GM21360 (cell line): Measurements from ENCODE around the gene SH3TC1.

Experiments
- ATAC-seq: cut with Tn5 transposase; IDR thresholded peaks from one replicate; pipeline ENCODE4 v1.9.1; 2021; ENCODE audit warnings: mild to moderate bottlenecking, moderate library complexity; ENCODE audit not compliant: unreplicated experiment

The SH3TC1 gene

GRCh38 chr4:8240211-8241041, 41.3 kb downstream of the SH3TC1 start:
- no peak for ATAC-seq

DNA sequence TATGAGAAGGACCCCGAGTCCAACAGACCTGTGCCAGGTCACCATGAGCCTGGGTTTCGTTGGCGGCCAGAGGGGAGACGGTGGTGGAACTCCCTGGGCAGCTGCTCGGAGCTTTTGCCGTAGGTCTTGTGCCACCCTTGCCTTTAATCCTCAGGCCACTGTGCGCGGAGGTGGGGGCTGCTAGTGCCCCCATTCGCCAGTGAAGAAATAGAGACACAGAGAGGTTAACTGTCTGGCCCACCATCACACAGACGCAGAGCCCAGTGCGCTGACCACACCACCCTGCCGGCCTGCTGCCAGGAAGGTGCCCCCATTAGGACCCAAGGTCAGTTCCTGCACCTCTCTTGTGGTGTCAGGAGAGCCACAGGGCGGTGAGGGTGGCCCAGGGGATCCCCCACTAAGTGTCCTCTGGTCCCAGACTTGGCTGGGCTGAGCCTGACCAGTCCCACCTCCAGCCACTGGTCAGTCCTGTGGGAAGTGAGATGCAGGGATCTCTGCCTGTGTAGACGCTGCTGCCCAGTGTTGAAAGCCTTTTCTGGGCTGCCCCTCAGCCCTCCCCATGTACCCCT, 42.2 kb downstream of the SH3TC1 start:
- no peak for ATAC-seq

- peak; percentile 65 for ATAC-seq
Measured at GRCh38 chr4:8241895-8242696, 43.0 kb downstream of the SH3TC1 start.

DNA sequence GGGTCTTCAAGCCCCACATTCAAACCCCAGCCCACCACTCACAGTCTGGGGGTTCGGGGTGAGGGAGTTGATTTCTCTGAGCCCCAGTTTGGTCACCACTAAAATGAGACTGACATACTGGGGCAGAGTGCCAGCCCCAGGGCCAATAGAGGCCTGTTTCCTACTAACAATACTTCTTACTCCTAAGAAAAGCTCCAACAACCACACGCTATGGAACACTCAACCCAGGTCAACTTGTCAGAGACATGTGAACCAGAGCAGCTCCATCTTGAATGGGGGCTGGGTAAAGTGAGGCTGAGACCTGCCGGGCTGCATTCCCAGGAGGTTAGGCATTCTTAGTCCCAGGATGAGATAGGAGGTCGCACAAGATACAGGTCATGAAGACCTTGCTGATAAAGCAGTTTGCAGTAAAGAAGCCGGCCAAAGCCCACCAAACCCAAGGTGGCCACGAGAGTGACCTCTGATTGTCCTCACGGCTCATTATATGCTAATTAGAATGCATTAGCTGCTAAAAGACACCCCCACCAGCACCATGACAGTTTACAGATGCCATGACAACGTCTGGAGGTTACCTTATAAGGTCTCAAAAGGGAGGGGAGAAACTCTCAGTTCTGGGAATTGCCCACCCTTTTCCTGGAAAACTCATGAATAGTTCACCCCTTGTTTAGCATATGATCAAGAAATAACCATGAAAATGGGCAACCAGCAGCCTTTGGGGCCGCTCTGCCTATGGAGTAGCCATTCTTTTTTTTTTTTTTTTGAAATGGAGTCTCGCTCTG, 43.9 kb downstream of the SH3TC1 start:
- no peak for ATAC-seq

DNA sequence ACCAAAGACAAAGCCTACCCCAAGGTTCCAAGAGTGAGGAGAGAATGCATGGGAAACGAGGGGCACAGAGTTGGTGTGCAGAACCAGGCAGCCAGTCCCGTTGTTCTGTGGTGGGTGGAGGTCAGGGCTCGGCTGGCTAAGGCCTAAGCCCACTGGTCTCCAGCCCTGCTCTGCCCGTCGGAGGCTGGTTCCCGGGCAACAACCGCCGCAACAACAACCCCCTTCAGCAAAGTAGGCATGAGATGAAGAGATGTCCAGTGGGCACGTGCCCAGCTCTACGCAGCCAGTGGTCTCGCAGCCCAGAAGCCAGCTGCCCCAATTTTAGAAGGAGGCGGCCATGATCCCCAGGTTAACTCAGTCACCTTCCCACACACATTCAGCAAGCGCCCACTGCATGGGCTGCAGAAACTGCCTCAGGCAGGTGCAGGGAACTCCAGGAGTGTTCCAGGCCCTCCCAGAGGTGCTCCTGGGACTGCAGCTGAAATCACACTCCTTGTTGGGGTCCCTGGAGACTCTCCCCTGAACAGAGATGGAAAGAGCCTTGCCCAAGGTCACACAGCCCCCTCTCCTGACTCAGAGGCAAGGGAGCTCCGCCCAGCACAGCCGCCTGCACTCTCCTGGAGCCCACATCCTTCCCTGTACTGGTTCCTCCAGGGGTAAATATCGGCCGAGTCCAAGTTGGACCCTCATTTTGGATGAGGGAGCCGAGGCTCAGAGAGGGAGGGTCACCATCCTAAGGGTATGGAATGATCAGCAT, 45.1 kb downstream of the SH3TC1 start:
- no peak for ATAC-seq

GRCh38 chr4:8244931-8245460, 45.9 kb downstream of the SH3TC1 start:
- no peak for ATAC-seq

- no peak for ATAC-seq
Measured at GRCh38 chr4:8245884-8246833, 47.1 kb downstream of the SH3TC1 start.

- ATAC-seq: no peak
Measured at GRCh38 chr4:8247047-8247930, 48.2 kb downstream of the SH3TC1 start.

DNA sequence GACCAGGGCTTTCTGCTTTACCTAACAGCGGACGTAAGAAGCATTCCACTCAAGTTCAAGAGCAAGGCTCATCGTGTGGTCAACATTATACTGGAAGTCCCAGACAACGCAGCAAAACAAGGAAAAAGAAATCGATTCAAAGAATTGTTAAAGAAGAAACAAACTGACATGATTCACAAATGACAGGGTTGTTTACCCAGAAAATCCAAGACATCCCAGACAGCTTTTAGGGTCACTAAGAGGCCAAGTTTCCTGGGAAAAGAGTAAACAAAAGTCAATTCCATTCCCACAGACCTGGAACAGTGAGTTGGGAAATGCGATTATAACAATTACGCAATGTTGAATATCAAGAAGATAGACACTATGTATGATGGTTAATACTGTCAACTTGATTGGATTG, 49.0 kb downstream of the SH3TC1 start:
- no peak for ATAC-seq

DNA sequence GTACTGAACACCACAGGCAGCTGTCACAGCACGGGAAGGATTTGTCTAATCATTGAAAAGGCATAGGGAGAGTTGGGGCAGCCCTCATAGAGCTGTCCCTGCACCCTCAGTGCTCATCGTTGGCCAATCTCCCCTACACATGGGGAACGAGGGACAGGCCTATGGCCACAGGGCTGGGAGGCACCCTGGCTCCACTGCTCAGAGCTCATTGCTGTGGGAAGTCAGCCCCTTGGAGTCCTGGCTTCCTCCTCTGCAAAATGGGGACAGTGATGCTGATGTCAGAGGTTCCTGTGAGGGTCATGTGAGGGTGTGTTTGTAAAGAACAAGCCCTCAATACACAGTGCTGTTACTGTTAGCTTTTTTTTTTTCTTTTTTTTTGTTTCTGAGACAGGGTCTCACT, 51.1 kb downstream of the SH3TC1 start:
- ATAC-seq: no peak

GRCh38 chr4:8250637-8251036, 51.5 kb downstream of the SH3TC1 start:
- ATAC-seq: no peak

DNA sequence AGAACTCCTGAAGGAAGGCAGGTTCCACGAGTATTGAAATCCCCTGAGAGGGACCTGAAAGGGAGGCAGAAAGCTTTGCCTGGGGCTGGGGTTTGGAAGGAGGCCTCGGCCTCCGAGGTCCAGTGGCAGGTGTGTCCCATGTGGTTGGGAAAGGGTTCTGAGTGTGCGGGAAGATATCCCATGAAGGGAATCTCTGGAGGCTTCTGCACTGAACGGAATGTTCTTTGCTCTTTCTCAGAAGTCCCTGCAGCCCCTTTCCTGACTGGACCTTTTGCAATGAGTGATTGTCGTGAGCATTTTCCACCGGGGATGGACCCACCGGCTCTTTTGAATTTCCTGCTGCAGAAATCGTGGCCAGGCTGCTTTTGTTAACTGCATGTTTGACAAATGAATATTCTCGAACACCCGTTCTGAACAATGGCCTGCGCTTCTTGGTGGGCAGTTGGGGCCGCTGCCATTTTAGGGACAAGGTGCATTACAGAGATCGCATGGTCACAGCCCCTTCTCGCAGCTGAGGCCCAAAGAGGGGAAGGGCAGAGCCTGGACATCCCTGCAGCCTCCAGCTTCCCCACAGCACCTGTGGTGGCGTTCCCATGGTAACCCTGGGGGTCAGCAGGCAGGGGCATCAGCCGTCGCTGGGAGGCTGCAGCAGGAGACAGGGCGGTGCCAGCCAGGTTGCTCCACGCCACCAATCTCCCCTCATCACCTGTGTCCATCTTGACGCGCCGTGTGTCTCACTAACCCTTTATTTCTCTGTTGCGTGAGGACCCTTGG, 52.2 kb downstream of the SH3TC1 start:
- ATAC-seq: no peak

DNA sequence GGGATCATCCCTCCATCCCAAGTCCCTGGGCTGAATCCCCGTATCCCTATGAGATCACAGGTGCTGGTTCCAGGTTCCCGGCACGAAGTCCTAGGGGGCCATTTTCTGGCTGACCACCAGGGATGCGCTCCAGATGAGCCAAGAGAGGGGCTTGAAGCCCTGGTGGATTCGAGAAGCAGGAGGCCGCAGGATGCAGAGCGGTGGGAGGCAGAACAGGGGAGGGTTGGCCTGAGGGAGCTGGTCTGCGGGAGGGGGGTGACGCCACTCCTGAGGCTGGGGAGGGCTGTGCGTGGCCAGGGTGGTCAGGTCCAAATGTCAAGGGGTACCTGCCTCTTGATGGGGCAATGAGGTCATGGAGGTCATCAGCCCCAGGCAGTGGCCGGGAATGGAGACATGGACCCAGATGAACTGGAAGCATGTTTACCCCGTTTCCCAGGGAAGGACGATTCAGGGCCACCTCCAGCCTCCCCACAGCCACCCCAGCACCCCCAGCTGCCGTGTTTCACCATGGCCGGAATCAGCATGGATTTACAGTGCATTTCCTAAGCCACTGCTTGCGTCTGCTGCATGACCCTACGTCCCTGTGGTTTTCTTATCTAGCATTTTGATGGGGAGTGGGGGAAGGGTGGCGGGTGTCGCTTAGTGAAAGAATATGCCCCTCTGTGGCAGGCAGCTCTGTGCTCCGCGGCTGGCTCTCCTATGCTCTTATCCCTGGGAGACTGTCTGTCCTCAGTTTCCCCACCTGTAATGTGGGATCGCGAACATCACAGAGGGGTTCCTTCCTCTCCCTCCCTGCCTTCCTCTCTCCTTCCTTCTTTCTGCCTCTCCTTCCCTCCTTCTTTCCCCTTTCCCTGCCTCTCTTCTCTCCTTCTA, 53.4 kb downstream of the SH3TC1 start:
- ATAC-seq: no peak

DNA sequence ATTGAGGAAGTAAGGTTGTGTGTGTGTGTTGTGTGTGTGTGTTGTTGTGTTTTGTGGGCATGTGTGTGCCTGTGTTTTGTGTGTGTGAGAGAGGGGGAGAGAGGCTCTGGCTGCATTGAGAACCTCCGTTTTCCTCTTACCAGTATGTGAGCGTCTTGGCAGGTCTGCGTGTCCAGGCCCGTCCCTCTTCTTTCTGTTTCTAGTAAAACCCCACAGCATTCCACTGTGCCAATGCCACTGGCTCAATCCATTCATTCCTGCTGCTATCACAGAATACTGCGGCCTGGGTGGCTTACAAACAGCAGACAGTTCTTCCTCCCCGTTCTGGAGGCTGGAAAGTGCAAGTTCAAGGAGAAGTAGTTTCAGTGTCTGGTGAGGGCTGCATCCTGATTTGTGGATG, 55.0 kb downstream of the SH3TC1 start:
- no peak for ATAC-seq

DNA sequence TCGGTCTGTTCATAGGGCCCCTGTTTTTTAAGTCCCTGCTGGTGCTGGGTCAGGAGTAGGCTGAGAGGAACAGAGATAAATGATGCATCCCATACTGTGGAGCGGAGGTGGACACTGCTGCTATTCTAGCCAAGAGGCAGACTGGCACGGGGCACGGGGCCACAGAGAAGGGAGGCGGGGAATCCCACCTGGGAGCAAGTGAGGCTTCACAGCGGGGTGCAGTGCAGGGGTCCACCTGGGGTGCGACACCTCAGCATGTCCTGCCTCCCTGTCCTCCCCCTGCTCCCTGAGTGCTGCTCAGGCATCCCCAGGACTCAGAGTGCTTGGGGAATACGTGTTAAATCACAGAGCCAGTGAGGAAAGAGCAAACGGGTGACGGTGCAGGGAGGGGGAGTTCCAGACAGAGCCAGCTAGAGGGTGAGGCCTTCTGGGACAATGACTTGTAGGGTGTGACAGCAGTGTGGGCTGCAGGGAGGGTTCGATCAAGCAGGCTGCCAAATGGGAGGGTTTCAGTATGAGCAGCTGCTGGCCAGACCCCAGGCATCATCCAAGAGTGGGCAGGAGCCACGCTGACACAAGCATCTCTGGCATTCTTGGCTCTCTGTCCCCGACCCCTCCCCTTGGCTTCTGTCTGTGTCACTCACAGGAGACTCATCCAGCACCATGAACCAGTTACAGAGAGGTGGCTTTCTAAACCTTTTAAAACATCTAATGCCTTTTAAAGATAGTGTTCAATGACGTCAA, 56.8 kb downstream of the SH3TC1 start:
- ATAC-seq: no peak

DNA sequence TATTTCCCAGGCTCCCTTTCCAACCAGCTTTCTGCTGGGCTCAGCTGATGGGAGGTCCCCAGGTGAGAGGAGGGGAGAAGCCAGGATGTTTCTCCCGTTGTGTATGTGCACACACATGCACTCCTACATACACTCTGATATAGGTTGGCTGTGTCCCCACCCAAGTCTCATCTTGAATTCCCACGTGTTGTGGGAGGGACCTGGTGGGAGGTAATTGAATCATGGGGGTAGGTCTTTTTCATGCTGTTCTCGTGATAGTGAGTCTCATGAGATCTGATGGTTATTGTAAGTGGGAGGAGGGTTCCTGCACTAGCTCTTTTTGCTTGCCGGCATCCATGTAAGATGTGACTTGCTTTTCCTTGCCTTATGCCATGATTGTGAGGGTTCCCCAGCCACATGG, 58.8 kb downstream of the SH3TC1 start:
- ATAC-seq: no peak
